A549 (cell line): ENCODE data around the gene MFN1.

Experiments
- CBX2 ChIP-seq: fragments of 200-600 bp; sonication (generic); IDR thresholded peaks from 2 replicates; pipeline ENCODE4 v1.6.1; 2016; ENCODE audit warnings: low read depth, mild to moderate bottlenecking, borderline replicate concordance
- MAZ ChIP-seq: fragments of 150-350 bp; IDR thresholded peaks from 2 replicates; pipeline ENCODE4 v1.6.1; 2014; ENCODE audit warnings: antibody characterized with exemption, low read depth, low read length, borderline replicate concordance
- POLR2A ChIP-seq: IDR thresholded peaks from 2 replicates; pipeline ENCODE4 v1.6.1; 2012; ENCODE audit warnings: mild to moderate bottlenecking, low read length
- RFX5 ChIP-seq: fragments of 450-650 bp; IDR thresholded peaks from 2 replicates; pipeline ENCODE4 v1.7.1; 2014; ENCODE audit warnings: antibody characterized with exemption, mild to moderate bottlenecking, moderate library complexity
- TF ChIP-seq, protein P1 (sequence below): fragments of >200 bp; sonication (Bioruptor Twin); formaldehyde crosslinking; IDR thresholded peaks from 3 replicates; pipeline ENCODE4 v1.5.1; 2016

DNA sequence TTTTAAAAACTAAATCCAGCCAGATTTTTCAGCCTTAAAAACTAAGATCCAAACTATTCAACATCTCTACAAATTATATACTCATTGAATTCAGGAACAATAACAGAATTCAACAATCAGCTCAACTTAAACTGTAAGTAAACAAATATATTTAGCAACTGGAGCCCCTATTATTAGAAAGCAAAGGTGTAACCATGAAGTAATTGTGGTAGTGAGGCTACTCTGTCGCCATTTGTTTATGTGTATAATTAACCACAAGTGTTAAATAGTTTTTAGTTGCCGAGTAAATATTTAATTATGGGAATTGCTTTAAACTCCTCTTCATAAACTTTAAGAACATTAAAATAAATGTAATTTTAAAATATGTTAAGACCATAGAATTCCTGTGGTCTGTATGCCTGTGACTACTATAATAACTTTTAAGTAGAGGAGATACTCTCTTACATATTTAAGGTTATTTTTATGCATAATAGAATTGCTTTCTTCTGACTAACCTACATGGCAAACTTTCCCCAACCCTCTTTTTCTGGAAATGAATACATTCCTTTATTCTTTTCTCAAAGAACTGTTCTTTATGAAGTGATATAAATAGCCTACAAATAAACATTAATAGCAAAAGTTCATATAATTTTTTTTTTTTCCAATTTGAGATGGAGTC lies 51.2 kb downstream of the MFN1 start:
- TF ChIP-seq CBX2 (no peak), RFX5 (no peak), POLR2A (no peak), MAZ (no peak)
- TF ChIP-seq, protein P1, sequence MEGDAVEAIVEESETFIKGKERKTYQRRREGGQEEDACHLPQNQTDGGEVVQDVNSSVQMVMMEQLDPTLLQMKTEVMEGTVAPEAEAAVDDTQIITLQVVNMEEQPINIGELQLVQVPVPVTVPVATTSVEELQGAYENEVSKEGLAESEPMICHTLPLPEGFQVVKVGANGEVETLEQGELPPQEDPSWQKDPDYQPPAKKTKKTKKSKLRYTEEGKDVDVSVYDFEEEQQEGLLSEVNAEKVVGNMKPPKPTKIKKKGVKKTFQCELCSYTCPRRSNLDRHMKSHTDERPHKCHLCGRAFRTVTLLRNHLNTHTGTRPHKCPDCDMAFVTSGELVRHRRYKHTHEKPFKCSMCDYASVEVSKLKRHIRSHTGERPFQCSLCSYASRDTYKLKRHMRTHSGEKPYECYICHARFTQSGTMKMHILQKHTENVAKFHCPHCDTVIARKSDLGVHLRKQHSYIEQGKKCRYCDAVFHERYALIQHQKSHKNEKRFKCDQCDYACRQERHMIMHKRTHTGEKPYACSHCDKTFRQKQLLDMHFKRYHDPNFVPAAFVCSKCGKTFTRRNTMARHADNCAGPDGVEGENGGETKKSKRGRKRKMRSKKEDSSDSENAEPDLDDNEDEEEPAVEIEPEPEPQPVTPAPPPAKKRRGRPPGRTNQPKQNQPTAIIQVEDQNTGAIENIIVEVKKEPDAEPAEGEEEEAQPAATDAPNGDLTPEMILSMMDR = no peak
